DND-41 (cell line): ENCODE measurements around the gene DTX1.

ENCODE experiments used
- EZH2 ChIP-seq: IDR thresholded peaks from 3 replicates; pipeline ENCODE4 v1.6.1; 2012; ENCODE audit warnings: borderline replicate concordance, low read depth, mild to moderate bottlenecking, moderate library complexity, low read length, inconsistent platforms; ENCODE audit not compliant: severe bottlenecking
- TF ChIP-seq, protein P1 (sequence below): IDR thresholded peaks from 2 replicates; pipeline ENCODE4 v1.5.1; 2012; ENCODE audit warnings: borderline replicate concordance, low read length, moderate library complexity, mild to moderate bottlenecking; ENCODE audit not compliant: poor library complexity, severe bottlenecking; ENCODE audit errors: extremely low read depth

DNA sequence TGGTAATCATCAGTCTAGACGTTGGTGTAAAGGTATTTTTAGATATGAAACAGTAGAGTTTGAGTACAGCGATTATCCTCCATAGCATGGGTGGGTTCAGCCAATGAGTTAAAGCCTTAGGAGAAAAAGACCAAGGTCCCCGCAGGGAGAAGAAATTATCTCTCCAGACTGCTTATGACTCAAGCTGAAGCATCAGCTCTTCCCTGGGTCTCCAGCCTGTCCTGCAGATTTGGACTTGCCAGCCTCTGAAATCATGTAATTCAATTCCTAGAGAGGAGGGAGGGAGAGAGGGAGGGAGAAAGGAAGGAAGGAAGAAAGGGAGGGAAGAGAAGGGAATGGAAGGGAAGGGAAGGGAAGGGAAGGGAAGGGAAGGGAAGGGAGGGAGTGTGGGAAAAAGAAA, 12.0 kb upstream of the DTX1 start:
- TF ChIP-seq, protein P1, sequence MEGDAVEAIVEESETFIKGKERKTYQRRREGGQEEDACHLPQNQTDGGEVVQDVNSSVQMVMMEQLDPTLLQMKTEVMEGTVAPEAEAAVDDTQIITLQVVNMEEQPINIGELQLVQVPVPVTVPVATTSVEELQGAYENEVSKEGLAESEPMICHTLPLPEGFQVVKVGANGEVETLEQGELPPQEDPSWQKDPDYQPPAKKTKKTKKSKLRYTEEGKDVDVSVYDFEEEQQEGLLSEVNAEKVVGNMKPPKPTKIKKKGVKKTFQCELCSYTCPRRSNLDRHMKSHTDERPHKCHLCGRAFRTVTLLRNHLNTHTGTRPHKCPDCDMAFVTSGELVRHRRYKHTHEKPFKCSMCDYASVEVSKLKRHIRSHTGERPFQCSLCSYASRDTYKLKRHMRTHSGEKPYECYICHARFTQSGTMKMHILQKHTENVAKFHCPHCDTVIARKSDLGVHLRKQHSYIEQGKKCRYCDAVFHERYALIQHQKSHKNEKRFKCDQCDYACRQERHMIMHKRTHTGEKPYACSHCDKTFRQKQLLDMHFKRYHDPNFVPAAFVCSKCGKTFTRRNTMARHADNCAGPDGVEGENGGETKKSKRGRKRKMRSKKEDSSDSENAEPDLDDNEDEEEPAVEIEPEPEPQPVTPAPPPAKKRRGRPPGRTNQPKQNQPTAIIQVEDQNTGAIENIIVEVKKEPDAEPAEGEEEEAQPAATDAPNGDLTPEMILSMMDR: no peak
- no peak for TF ChIP-seq EZH2
